GM19452 (cell line): Measurements from ENCODE around the gene ZNF407.
A peak's percentile ranks its signal among the peaks of the same experiment; 100 is the strongest.
"Not testable (repeated sequence)": the region's sequence is repeated elsewhere in the genome, so short reads cannot be mapped to it uniquely, and the experiment has no call there.

Experiments
- ATAC-seq: cut with Tn5 transposase; IDR thresholded peaks from one replicate; pipeline ENCODE4 v1.9.1; 2021; ENCODE audit not compliant: unreplicated experiment

ZNF407 gene

GRCh38 chr18:74597662-74598349, at the start of gene ZNF407:
Gene ZNF407 (plus strand): TSS chr18:74597870. CDS start chr18:74631020, 33,150 bp downstream.
- ATAC-seq, result peak; percentile 65

DNA sequence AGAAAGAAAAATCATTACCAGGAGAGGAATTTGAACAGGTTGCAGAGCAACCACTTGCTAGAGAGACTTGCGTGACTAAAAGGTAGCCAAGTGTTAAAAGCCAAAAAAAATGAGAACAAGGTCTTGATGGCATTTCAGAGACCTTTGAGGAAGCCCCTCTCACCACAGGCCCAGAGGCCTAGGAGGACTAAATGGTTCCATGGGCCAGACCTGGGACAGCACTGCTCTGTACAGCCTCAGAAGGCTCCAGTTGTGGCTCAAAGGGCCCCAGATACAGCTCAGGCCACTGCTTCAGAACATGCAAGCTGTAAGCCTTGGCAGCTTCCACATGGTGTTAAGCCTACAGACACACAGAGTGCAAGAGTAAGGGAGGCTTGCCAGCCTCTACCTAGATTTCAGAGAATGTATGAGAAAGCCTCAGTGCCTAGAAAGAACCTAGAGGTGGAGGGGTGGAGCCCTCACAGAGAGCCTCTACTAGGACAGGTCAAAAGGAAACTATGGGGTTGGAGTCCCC, 48.0 kb upstream of the ZNF407 start:
- no peak for ATAC-seq

DNA sequence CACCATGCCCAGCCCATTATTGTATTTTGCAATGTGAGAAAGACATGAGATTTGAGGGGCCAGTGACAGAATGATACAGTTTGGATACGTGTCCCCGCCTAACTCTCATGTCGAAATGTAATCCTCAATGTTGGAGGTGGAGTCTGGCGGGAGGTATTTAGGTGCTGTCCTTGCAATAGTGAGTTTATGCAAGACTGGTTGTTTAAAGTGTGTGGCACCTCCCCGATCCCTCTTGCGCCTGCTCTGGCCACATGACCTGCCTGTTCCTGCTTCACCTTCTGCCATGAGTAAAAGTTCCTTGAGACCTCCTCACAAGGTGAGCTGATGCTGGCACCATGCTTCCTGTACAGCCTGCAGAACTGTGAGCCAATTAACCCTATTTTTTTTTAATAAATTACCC, 46.8 kb upstream of the ZNF407 start:
- no peak for ATAC-seq

GRCh38 chr18:74551452-74551851, 46.2 kb upstream of the ZNF407 start:
- ATAC-seq, result no peak

- peak; percentile 100 for ATAC-seq
Measured at GRCh38 chr18:74551936-74552555, 45.6 kb upstream of the ZNF407 start.

- ATAC-seq, result no peak
Measured at GRCh38 chr18:74556126-74556525, 41.5 kb upstream of the ZNF407 start.

GRCh38 chr18:74558096-74558495, 39.6 kb upstream of the ZNF407 start:
- ATAC-seq, result no peak

DNA sequence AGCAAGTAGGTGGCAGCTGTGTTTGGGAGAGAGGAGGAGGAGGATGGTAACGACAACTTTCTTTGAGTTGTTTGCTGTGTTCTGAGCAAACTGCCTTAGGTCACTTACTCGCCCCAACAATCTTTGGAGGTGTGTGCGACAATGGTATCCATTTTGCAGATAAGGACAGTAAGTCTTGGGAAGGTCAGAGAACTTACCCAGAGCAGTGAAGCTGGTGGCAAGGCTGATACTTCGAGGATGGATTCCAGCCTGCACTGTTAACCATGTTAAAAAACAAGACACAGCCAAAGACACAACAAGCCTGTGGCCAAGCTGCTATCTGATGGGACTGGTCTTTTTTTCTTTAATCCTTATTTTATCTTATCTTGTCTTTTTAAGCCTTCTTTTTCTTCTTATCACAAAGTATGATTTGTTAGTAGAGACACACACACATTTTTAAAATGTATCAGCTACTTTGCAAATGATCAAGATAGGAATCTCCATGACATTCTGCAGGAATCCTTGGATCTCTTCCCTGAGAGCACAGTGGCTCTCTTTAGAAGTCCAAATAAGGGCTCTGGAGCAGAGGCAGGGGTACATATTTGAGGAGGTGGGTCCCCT, 35.4 kb upstream of the ZNF407 start:
- no peak for ATAC-seq

- ATAC-seq, result no peak
Measured at GRCh38 chr18:74562775-74563174, 34.9 kb upstream of the ZNF407 start.

DNA sequence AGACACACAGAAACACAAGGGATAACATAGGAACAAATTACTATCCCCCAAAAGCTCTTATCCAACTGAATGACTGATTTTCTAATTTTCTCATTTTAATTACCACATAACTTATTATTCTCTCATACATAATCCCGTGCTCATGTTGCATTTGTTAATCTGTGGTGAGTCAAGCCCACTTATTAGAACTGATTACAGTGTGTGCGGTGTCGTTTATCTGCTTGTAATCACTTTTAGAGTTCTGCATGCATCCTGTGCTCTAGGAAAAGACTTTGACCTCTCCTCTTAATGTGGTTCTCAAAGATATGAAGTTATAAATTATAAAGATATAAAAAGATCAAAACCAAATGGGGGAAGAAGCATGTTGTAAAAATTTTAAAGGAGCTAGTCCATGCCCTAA, 33.7 kb upstream of the ZNF407 start:
- ATAC-seq, result no peak

DNA sequence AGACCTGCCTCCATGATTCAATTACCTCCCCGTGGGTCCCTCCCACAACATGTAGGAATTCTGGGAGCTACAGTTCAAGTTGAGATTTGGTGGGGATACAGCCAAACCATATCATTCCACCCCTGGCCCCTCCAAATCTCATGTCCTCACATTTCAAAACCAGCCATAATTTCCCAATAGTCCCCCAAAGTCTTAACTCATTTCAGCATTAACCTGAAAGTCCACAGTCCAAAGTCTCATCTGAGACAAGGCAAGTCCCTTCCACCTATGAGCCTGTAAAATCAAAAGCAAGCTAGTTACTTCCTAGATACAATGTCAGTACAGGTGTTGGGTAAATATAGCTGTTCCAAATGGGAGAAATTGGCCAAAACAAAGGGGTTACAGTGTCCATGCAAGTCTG, 32.5 kb upstream of the ZNF407 start:
- ATAC-seq, result not testable (repeated sequence)

DNA sequence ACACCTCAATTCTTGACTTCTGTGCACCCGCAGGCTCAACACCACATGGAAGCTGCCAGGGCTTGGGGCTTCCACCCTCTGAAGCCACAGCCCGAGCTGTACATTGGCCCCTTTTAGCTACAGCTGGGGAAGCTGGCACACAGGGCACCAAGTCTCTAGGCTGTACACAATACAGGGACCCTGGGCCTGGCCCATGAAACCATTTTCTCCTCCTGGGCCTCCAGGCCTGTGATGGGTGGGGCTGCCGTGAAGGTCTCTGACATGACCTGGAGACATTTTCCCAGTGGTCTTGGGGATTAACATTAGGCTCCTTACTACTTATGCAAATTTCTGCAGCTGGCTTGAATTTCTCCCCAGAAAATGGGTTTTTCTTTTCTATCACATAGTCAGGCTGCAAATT, 31.7 kb upstream of the ZNF407 start:
- ATAC-seq, result not testable (repeated sequence)

DNA sequence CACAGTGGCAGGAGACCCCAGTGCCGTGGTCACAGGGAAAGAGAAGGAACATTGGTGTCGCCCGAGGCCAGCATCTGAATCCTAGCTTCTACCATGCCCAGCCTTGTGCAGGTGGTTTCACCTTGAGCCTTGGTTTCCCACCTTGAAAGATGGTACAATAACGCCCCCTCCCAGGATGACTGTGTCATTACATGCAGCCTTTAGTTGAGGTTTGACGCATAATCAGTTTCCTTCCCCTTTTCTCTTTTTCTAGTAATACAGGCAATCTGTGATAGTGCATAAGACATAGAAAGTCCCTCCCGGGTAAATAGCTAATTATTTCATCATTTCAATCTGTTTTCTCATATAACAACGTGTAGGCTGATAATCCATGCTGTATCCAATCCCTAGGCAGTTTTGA, 29.8 kb upstream of the ZNF407 start:
- no peak for ATAC-seq

DNA sequence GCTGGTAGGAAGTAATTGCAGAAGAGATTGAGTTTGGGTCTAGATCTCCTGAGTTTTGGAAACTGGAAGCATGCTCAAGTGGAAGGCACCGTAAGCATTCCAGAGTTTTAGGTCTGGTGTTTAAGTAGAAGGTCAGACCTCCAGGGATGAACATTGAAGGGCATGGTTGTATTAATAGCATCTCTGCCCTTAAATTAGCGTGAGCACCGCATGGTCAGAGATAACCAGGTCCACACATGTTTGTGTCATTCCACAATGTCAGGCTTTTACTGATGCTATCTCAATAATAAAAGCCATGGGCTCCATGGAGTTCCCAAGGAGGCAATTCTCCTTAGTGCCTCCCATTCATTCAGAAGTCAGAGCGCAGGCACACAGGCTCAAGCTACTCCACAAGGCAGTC, 28.3 kb upstream of the ZNF407 start:
- no peak for ATAC-seq

GRCh38 chr18:74570266-74570665, 27.4 kb upstream of the ZNF407 start:
- no peak for ATAC-seq

GRCh38 chr18:74571895-74572680, 25.6 kb upstream of the ZNF407 start:
- ATAC-seq, result no peak

DNA sequence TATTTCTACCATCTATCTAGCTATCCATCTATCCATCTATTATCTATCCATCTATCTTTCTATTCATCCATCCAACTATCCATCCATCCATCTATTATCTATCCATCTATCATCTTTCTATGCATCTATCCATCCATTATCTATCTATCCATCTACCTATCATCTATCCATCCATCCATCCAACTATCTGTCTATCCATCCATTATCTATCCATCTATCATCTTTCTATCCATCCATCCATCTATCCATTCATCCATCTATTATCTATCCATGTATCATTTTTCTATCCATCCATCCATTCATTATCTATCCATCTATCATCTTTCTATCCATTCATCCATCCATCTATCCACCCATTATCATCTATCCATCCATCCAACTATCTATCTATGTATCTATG, 24.6 kb upstream of the ZNF407 start:
- no peak for ATAC-seq

GRCh38 chr18:74574916-74575315, 22.8 kb upstream of the ZNF407 start:
- no peak for ATAC-seq

DNA sequence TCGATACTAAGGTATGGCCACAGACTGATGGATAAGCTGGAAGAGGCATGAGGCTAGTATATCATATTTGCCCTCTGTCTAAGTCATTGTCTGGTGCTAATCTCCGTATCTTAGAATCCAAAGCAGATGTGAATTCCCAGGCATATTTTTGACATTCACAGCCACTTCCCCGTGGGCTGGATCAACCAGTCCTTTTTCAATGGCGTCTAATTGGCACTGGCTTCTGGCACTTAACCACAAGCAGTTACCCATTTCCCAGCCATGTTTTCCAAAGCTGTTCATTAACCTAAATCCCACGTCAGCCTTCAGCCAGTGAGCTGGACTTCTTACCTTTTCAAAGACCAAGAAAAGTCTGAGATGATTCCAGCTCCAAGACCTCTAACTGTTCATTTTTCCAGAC, 20.7 kb upstream of the ZNF407 start:
- ATAC-seq, result no peak

- ATAC-seq, result no peak
Measured at GRCh38 chr18:74579496-74580065, 18.1 kb upstream of the ZNF407 start.

- ATAC-seq, result no peak
Measured at GRCh38 chr18:74582642-74583041, 15.0 kb upstream of the ZNF407 start.
